A549 (cell line): ENCODE data around the gene BCAP31. TPM values are rescaled to one million over a fixed set of nuclear protein-coding genes. Genes with fewer than 3 reads are reported as not detected.
A peak's percentile ranks its signal among the peaks of the same experiment; 100 is the strongest.

Experiments used
- ATAC-seq, 2 experiments: fragments of 200-7000 bp in 1 of 2; fragments of >200 bp in 1 of 2; cut with Nextera tagmentation in 1 of 2; cut with Tn5 transposase in 1 of 2; 3 replicates each; pipeline versions ENCODE4 v1.8.0 to v1.9.1; 2018 to 2020; ENCODE audit warnings: mild to moderate bottlenecking in 1 of 2, moderate library complexity in 1 of 2
- CTCF ChIA-PET: fragments of 300-600 bp; sonication (Branson Sonifier 250); formaldehyde crosslinking; extraction: SDS; loops from one replicate; lab custom pipeline; 2021; ENCODE audit warnings: antibody characterized with exemption, inconsistent platforms; lab: Yijun Ruan, JAX
- POLR2A ChIA-PET: fragments of 350-600 bp; formaldehyde crosslinking; extraction: SDS; loops from one replicate; lab custom pipeline; 2021; ENCODE audit warnings: antibody characterized with exemption, inconsistent platforms; lab: Yijun Ruan, JAX
- DNase-seq, 2 experiments: peaks; one replicate each; pipeline versions ENCODE4 v3.0.0 to v3.0.0-alpha.2; 2011 to 2016; ENCODE audit warnings: low read depth in 1 of 2, low spot score in 1 of 2
- FAIRE-seq: peaks from 2 replicates; lab custom pipeline; 2011; peaks lifted over from hg19 to GRCh38; lab: Jason Lieb, UNC
- H3K27ac ChIP-seq, 2 experiments: fragments of >200 bp; sonication (Bioruptor Twin); formaldehyde crosslinking; 3 replicates each; pipeline ENCODE4 v1.5.1; 2016 to 2017
- H3K4me1 ChIP-seq: fragments of >200 bp; sonication (Bioruptor Twin); formaldehyde crosslinking; 3 replicates; pipeline ENCODE4 v1.6.1; 2016
- H3K4me2 ChIP-seq: fragments of >200 bp; sonication (Bioruptor Twin); formaldehyde crosslinking; 3 replicates; pipeline ENCODE4 v1.6.1; 2016
- H3K4me3 ChIP-seq: fragments of >200 bp; sonication (Bioruptor Twin); formaldehyde crosslinking; 3 replicates; pipeline ENCODE4 v1.5.1; 2016
- H3K9me3 ChIP-seq: fragments of >200 bp; sonication (Bioruptor Twin); formaldehyde crosslinking; 3 replicates; pipeline ENCODE4 v1.6.1; 2016
- CBX2 ChIP-seq: fragments of 200-600 bp; sonication (generic); IDR thresholded peaks from 2 replicates; pipeline ENCODE4 v1.6.1; 2016; ENCODE audit warnings: low read depth, mild to moderate bottlenecking, borderline replicate concordance
- CHD2 ChIP-seq: fragments of 150-350 bp; IDR thresholded peaks from 2 replicates; pipeline ENCODE4 v1.6.1; 2014; ENCODE audit warnings: low read length; ENCODE audit not compliant: partially characterized antibody
- EHMT2 ChIP-seq: fragments of 200-600 bp; sonication (generic); IDR thresholded peaks from 2 replicates; pipeline ENCODE4 v1.6.1; 2016; ENCODE audit warnings: antibody characterized with exemption, low read depth, mild to moderate bottlenecking, moderate library complexity
- ELK1 ChIP-seq: fragments of 150-350 bp; IDR thresholded peaks from 2 replicates; pipeline ENCODE4 v1.6.1; 2014; ENCODE audit warnings: low read depth, mild to moderate bottlenecking, low read length
- GATA3 ChIP-seq: IDR thresholded peaks from 2 replicates; pipeline ENCODE4 v1.6.1; 2012; ENCODE audit warnings: borderline replicate concordance
- HMGXB4 ChIP-seq: fragments of 250-450 bp; sonication (Bioruptor Pico); IDR thresholded peaks from 2 replicates; pipeline ENCODE4 v1.5.0; 2021; ENCODE audit warnings: mild to moderate bottlenecking, moderate library complexity, borderline replicate concordance
- KDM1A ChIP-seq: fragments of 200-600 bp; sonication (generic); IDR thresholded peaks from 2 replicates; pipeline ENCODE4 v1.6.1; 2016; ENCODE audit warnings: low read depth, mild to moderate bottlenecking
- NPAS2 ChIP-seq: fragments of 250-450 bp; sonication (Bioruptor Pico); IDR thresholded peaks from 2 replicates; pipeline ENCODE4 v1.8.0; 2022; ENCODE audit warnings: mild to moderate bottlenecking, moderate library complexity, borderline replicate concordance
- POLR2AphosphoS2 ChIP-seq: conservative IDR thresholded peaks from 2 replicates; pipeline ENCODE4 v1.6.1; 2012; ENCODE audit warnings: low read length, improper control_type of control experiment, inconsistent platforms
- RAD21 ChIP-seq, 2 experiments: fragments of >200 bp in 1 of 2; sonication (Bioruptor Twin) in 1 of 2; formaldehyde crosslinking in 1 of 2; IDR thresholded peaks in 1 of 2; conservative IDR thresholded peaks in 1 of 2; 2 replicates in 1 of 2; 3 replicates in 1 of 2; pipeline ENCODE4 v1.6.1; 2012 to 2018; ENCODE audit warnings: inconsistent platforms in 1 of 2
- REST ChIP-seq: fragments of 200-600 bp; sonication (generic); IDR thresholded peaks from 2 replicates; pipeline ENCODE4 v1.6.1; 2016; ENCODE audit warnings: antibody characterized with exemption, mild to moderate bottlenecking, moderate library complexity
- RNF2 ChIP-seq: fragments of 200-600 bp; sonication (generic); IDR thresholded peaks from 2 replicates; pipeline ENCODE4 v1.6.1; 2016; ENCODE audit warnings: low read depth, mild to moderate bottlenecking, antibody characterized with exemption, moderate library complexity, borderline replicate concordance
- ZC3H11A ChIP-seq: fragments of 450-650 bp; IDR thresholded peaks from 2 replicates; pipeline ENCODE4 v1.6.1; 2014; ENCODE audit warnings: antibody characterized with exemption, mild to moderate bottlenecking
- ZNF302 ChIP-seq: fragments of 250-450 bp; sonication (Bioruptor Pico); IDR thresholded peaks from 2 replicates; pipeline ENCODE4 v1.9.0; 2021; ENCODE audit warnings: inconsistent platforms, mild to moderate bottlenecking, moderate library complexity
- WGBS: methylation state at CpG from one replicate; pipeline ENCODE4 v1.1.6; 2017; ENCODE audit errors: missing lambda C conversion rate; 5-methylcytosine and 5-hydroxymethylcytosine counted together
- polyA plus RNA-seq, 4 experiments: library from polyadenylated mRNA; depleted of rRNA in 3 of 4; stranded (reverse); fragments of >200 nt; fragmentation: RNase III in 1 of 4; extraction: RNeasy Plus Mini Kit Qiagen cat#74134 plus additional on column Dnase treatment in 1 of 4; gene quantifications; 2 replicates in 3 of 4; 3 replicates in 1 of 4; pipeline ENCODE4 v1.2.3, GENCODE V29; 2011 to 2017

The BCAP31 gene
- polyA plus RNA-seq, 2 of the 4 experiments (the other 2 are of a cell fraction) = 217 to 349 TPM

GRCh38 chrX:153765138-153766079, 41.2 kb upstream of the BCAP31 start:
- H3K9me3 ChIP-seq = no peaks in the 10 kb centered on the region
- TF ChIP-seq RAD21 (conservative IDR thresholded peaks at IDR 0.05 in 1 of 2, IDR thresholded peaks at IDR 0.05 in 1 of 2) (no peak), RNF2 (no peak), ELK1 (no peak), POLR2AphosphoS2 (no peak), ZC3H11A (no peak)
- CTCF ChIA-PET = interaction anchor here (1.1 to 4.3 kb wide), 12 partner anchors 7 to 198 kb away, joined by 3 to 41 read pairs (median 8); partner anchors contain the start of gene RENBP
- H3K27ac ChIP-seq = peak overlapping the region in 1 of 2 experiments; percentile 82; a peak in 4 of 6 replicates
- ATAC-seq = peak in 1 of 2 experiments; percentile 12; a peak in 3 of 6 replicates
- peaks cover 16% of the 10 kb centered on the region; the same call in 2 of the 3 replicates for H3K4me1 ChIP-seq
- FAIRE-seq = no peak
- no peak overlapping the region for H3K4me3 ChIP-seq
- no peak for DNase-seq
- POLR2A ChIA-PET = interaction anchor here (0.9 to 1.2 kb wide), 3 partner anchors 18 to 163 kb away, joined by 3 to 4 read pairs (median 3); no protein-coding TSS in a partner anchor
- peak overlapping the region; percentile 54 for H3K4me2 ChIP-seq
- WGBS = 82% methylated on average over 14 of the region's 27 CpGs

- H3K4me2 ChIP-seq = peak overlapping the region; percentile 71; the same call in 2 of the 3 replicates
- H3K9me3 ChIP-seq = no peaks in the 10 kb centered on the region
- ChIA-PET POLR2A (no interaction called here), CTCF (interaction anchor here (1.1 to 4.9 kb wide), 16 partner anchors 8 to 804 kb away, joined by 3 to 46 read pairs (median 8); partner anchors contain the start of genes RENBP and SRPK3)
- H3K4me1 ChIP-seq = peaks cover 16% of the 10 kb centered on the region; the same call in 2 of the 3 replicates
- ATAC-seq = no peak
- H3K4me3 ChIP-seq = no peak overlapping the region
- no peak for TF ChIP-seq ELK1
- no peak for TF ChIP-seq GATA3
- no peak for TF ChIP-seq EHMT2
- TF ChIP-seq NPAS2 = no peak
- no peak for TF ChIP-seq ZNF302 (CRISPR knock-in tag)
- TF ChIP-seq CHD2 = no peak
- TF ChIP-seq REST = no peak
- no peak for TF ChIP-seq KDM1A
- TF ChIP-seq HMGXB4 = no peak
- no peak for TF ChIP-seq CBX2
- TF ChIP-seq, all 56 proteins: peak for 0
- WGBS = 87% methylated on average over 3 of the region's 7 CpGs
- FAIRE-seq (no peak), DNase-seq (no peak)
- H3K27ac ChIP-seq = peak overlapping the region in 1 of 2 experiments; percentile 82; a peak in 4 of 6 replicates
Observed at GRCh38 chrX:153764786-153765137, 40.6 kb upstream of the BCAP31 start.
